Activated CD4-positive, alpha-beta T cell treated with anti-CD3 and anti-CD28 coated beads, Interleukin-2, amount 10 ng/mL, durations not matched to agents 24 days and 14 days (primary cell): ENCODE results near the gene ZCRB1. TPM values are rescaled to one million over a fixed set of nuclear protein-coding genes. Genes with fewer than 3 reads are reported as not detected.
"Not testable (repeated sequence)": the region's sequence is repeated elsewhere in the genome, so short reads cannot be mapped to it uniquely, and the experiment has no call there.

Experiments used
- DNase-seq: peaks from one replicate; pipeline ENCODE4 v3.0.0; 2022
- H3K27ac Mint-ChIP-seq: one replicate; pipeline ENCODE4 v1.8.0; 2022; ENCODE audit warnings: mild to moderate bottlenecking, mixed read lengths
- H3K27me3 Mint-ChIP-seq: one replicate; pipeline ENCODE4 v1.8.0; 2022; ENCODE audit warnings: mixed read lengths
- H3K36me3 Mint-ChIP-seq: one replicate; pipeline ENCODE4 v1.8.0; 2022; ENCODE audit warnings: low read depth, mild to moderate bottlenecking, mixed read lengths
- H3K4me1 Mint-ChIP-seq: one replicate; pipeline ENCODE4 v1.8.0; 2021; ENCODE audit warnings: mixed read lengths
- H3K4me3 Mint-ChIP-seq: one replicate; pipeline ENCODE4 v1.8.0; 2022; ENCODE audit warnings: mild to moderate bottlenecking, moderate library complexity, mixed read lengths
- H3K9me3 Mint-ChIP-seq: one replicate; pipeline ENCODE4 v1.8.0; 2021; ENCODE audit warnings: mixed read lengths
- intact Hi-C: fragments of 100-400 bp; cut with micrococcal nuclease; formaldehyde crosslinking; loops from one replicate; pipeline ENCODE4 v1.15.1; 2023
- total RNA-seq: library from RNA; stranded (reverse); gene quantifications from 2 replicates; pipeline ENCODE4 v1.2.3, GENCODE V29; 2022

ZCRB1 gene
- total RNA-seq, 1 donor from 2014 or later = 55.8 TPM

DNA sequence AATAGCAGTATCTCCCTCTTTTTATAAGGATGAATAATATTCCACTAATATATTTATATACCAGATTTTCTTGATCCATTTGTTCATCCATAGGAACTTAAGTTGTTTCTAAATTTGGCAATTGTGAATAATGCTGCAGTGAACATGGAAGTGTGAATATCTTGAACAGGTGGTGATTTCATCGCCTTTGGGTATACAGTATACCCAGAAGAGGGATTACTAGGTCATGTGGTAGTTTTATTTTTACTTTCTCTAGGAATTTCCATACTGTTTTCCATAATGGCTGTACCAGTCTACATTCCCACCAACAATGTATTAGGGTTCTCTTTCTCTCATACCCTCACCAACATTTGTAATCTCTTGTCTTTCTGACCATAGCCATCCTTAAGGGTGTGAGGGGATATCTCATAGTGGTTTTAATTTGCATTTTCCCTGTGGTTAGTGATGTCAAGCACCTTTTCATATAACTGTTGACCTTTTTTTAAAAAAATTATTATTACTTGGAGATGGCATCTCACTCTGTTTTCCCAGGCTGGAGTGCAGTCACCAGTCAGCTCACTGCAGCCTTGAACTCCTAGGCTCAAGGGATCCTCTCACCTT lies 20.6 kb upstream of the ZCRB1 start:
- H3K27ac Mint-ChIP-seq = no peak overlapping the region
- H3K27me3 Mint-ChIP-seq = no peaks in the 10 kb centered on the region
- intact Hi-C loops = no loop called here
- H3K4me3 Mint-ChIP-seq = no peak overlapping the region
- peaks cover 14% of the 10 kb centered on the region for H3K36me3 Mint-ChIP-seq
- H3K9me3 Mint-ChIP-seq = no peaks in the 10 kb centered on the region
- H3K4me1 Mint-ChIP-seq = no peaks in the 10 kb centered on the region
- no peak for DNase-seq

DNA sequence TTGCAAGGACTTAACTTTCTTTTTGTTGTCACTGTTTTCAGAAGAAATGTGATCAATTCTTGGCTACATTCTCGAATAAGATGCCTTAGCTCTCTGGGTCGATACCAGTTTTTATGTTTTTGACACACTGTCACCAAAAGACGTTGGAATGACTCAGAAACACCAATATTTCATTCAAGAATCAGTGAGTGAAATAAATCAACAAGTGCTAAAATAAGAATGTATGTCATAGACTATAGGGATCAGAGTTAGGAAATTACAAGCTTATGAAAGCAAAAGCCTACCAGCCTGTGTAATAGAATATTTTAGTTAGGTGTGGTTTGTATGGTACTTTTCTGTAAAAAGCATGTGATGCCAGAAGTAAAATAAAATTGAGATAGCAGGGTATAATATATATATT lies 17.8 kb upstream of the ZCRB1 start:
- H3K4me1 Mint-ChIP-seq = peaks cover 2% of the 10 kb centered on the region
- no peak overlapping the region for H3K4me3 Mint-ChIP-seq
- intact Hi-C loops = no loop called here
- peaks cover 12% of the 10 kb centered on the region for H3K36me3 Mint-ChIP-seq
- no peaks in the 10 kb centered on the region for H3K9me3 Mint-ChIP-seq
- DNase-seq = no peak
- H3K27me3 Mint-ChIP-seq = no peaks in the 10 kb centered on the region
- H3K27ac Mint-ChIP-seq = no peak overlapping the region

- intact Hi-C loops = no loop called here
- no peak for DNase-seq
- peaks cover 20% of the 10 kb centered on the region for H3K36me3 Mint-ChIP-seq
- H3K27ac Mint-ChIP-seq = no peak overlapping the region
- H3K9me3 Mint-ChIP-seq = no peaks in the 10 kb centered on the region
- no peak overlapping the region for H3K4me3 Mint-ChIP-seq
- H3K4me1 Mint-ChIP-seq = peaks cover 9% of the 10 kb centered on the region
- no peaks in the 10 kb centered on the region for H3K27me3 Mint-ChIP-seq
Measured at GRCh38 chr12:42342028-42342427, 16.1 kb upstream of the ZCRB1 start.

- H3K4me1 Mint-ChIP-seq = peaks cover 16% of the 10 kb centered on the region
- intact Hi-C loops = no loop called here
- DNase-seq = no peak
- no peaks in the 10 kb centered on the region for H3K9me3 Mint-ChIP-seq
- no peak overlapping the region for H3K4me3 Mint-ChIP-seq
- H3K27ac Mint-ChIP-seq = no peak overlapping the region
- no peaks in the 10 kb centered on the region for H3K27me3 Mint-ChIP-seq
- H3K36me3 Mint-ChIP-seq = peaks cover 25% of the 10 kb centered on the region
Measured at GRCh38 chr12:42338280-42338679, 12.4 kb upstream of the ZCRB1 start.

GRCh38 chr12:42336286-42336685 lies 10.4 kb upstream of the ZCRB1 start:
- H3K27me3 Mint-ChIP-seq = no peaks in the 10 kb centered on the region
- intact Hi-C loops = no loop called here
- no peaks in the 10 kb centered on the region for H3K9me3 Mint-ChIP-seq
- H3K4me3 Mint-ChIP-seq = no peak overlapping the region
- H3K4me1 Mint-ChIP-seq = peaks cover 22% of the 10 kb centered on the region
- H3K27ac Mint-ChIP-seq = no peak overlapping the region
- peaks cover 24% of the 10 kb centered on the region for H3K36me3 Mint-ChIP-seq
- DNase-seq = no peak

- no peak overlapping the region for H3K27ac Mint-ChIP-seq
- H3K9me3 Mint-ChIP-seq = no peaks in the 10 kb centered on the region
- peak; percentile 77 for DNase-seq
- no peaks in the 10 kb centered on the region for H3K27me3 Mint-ChIP-seq
- H3K36me3 Mint-ChIP-seq = peaks cover 19% of the 10 kb centered on the region
- peaks cover 31% of the 10 kb centered on the region for H3K4me1 Mint-ChIP-seq
- no peak overlapping the region for H3K4me3 Mint-ChIP-seq
- intact Hi-C loops = loop anchor here (1.0 kb wide), 1 partner anchor 201 kb away; no protein-coding TSS in a partner anchor
Measured at GRCh38 chr12:42332301-42333285, 6.7 kb upstream of the ZCRB1 start.

- H3K4me3 Mint-ChIP-seq, DNase-seq, H3K27ac Mint-ChIP-seq, H3K9me3 Mint-ChIP-seq, H3K27me3 Mint-ChIP-seq, intact Hi-C loops: not testable (repeated sequence)
- peaks cover 39% of the 10 kb centered on the region for H3K4me1 Mint-ChIP-seq
- H3K36me3 Mint-ChIP-seq = peaks cover 12% of the 10 kb centered on the region
Measured at GRCh38 chr12:42330097-42330496, 4.2 kb upstream of the ZCRB1 start.

GRCh38 chr12:42327227-42327590 lies 1.3 kb upstream of the ZCRB1 start:
- intact Hi-C loops = loop anchor here (2.0 to 5.0 kb wide), 4 partner anchors 26 to 228 kb away; partner anchors contain the start of gene GXYLT1

GRCh38 chr12:42326541-42327226 lies 790 bp upstream of the ZCRB1 start:
- Mint-ChIP-seq H3K4me1 (peaks cover 38% of the 10 kb centered on the region), H3K27me3 (no peaks in the 10 kb centered on the region), H3K9me3 (no peaks in the 10 kb centered on the region), H3K27ac (peak overlapping the region; percentile 98), H3K4me3 (peak overlapping the region; percentile 95), H3K36me3 (peaks cover 17% of the 10 kb centered on the region)
- intact Hi-C loops = loop anchor here (1.0 to 5.0 kb wide), 5 partner anchors 26 to 228 kb away; partner anchors contain the start of genes GXYLT1 and YAF2
- DNase-seq = peak; percentile 73

More at GRCh38 chr12:42327227-42327590, 1.3 kb upstream of the ZCRB1 start:
- Mint-ChIP-seq H3K36me3 (peaks cover 16% of the 10 kb centered on the region), H3K4me3 (peak overlapping the region; percentile 95), H3K27me3 (no peaks in the 10 kb centered on the region), H3K9me3 (no peaks in the 10 kb centered on the region), H3K4me1 (peaks cover 41% of the 10 kb centered on the region), H3K27ac (peak overlapping the region; percentile 98)
- peak; percentile 51 for DNase-seq

- H3K4me1 Mint-ChIP-seq = peaks cover 28% of the 10 kb centered on the region
- peak overlapping the region; percentile 98 for H3K27ac Mint-ChIP-seq
- intact Hi-C loops = loop anchor here (5.0 kb wide), 2 partner anchors 47 to 183 kb away; partner anchors contain the start of gene GXYLT1
- no peak for DNase-seq
- H3K4me3 Mint-ChIP-seq = peak overlapping the region; percentile 95
- no peaks in the 10 kb centered on the region for H3K9me3 Mint-ChIP-seq
- H3K27me3 Mint-ChIP-seq = no peaks in the 10 kb centered on the region
- H3K36me3 Mint-ChIP-seq = peaks cover 21% of the 10 kb centered on the region
Measured at GRCh38 chr12:42325326-42325652, 605 bp downstream of the ZCRB1 start.

DNA sequence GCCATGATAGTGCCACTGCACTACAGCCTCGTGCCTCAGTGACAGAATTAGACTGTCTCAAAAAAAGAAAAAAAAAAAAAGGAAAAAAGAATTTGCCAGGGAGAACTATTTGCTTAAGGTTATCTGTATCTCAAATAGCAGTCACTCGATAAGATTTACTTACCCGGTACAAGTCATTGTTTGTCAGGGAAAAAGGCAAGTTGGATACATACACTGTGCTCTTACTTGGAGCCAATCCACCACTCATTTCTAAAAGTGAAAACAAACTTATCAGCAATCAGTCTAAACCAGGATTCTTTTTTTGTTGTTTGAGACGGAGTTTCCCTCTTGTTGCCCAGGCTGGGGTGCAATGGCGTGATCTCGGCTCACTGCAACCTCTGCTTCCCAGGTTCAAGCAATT lies 2.0 kb downstream of the ZCRB1 start:
- peaks cover 20% of the 10 kb centered on the region for H3K4me1 Mint-ChIP-seq
- peaks cover 22% of the 10 kb centered on the region for H3K36me3 Mint-ChIP-seq

DNA sequence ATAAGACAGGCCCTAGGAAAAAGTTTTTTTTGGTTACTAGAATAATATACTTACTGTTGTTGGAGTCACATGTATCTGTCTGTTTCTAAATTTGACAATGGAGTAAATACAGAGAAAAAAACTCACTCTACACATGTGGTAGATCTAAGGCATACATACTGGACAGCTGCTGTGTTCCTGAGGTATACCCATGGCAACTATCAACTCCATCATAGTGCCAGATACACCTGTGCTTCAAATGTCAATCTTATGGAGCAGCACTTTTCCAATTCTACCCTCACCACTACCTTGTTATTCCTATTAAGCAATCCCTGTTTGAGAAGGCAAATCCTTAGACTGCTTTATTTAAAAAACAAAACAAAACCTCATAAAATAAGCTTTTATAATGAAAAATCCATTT lies 3.3 kb downstream of the ZCRB1 start:
- H3K36me3 Mint-ChIP-seq = peaks cover 21% of the 10 kb centered on the region

More for the DNA sequence above, 2.0 kb downstream of the ZCRB1 start:
- no peak overlapping the region for H3K27ac Mint-ChIP-seq
- no peaks in the 10 kb centered on the region for H3K9me3 Mint-ChIP-seq
- H3K27me3 Mint-ChIP-seq = no peaks in the 10 kb centered on the region
- no peak overlapping the region for H3K4me3 Mint-ChIP-seq
- intact Hi-C loops = no loop called here
- peak; percentile 28 for DNase-seq

GRCh38 chr12:42320796-42321195 lies 5.1 kb downstream of the ZCRB1 start:
- peak; percentile 13 for DNase-seq
- Mint-ChIP-seq H3K27me3 (no peaks in the 10 kb centered on the region), H3K27ac (no peak overlapping the region), H3K36me3 (peaks cover 24% of the 10 kb centered on the region), H3K4me3 (no peak overlapping the region), H3K9me3 (no peaks in the 10 kb centered on the region), H3K4me1 (peaks cover 10% of the 10 kb centered on the region)
- intact Hi-C loops = no loop called here

More for the DNA sequence above, 3.3 kb downstream of the ZCRB1 start:
- no peak overlapping the region for H3K27ac Mint-ChIP-seq
- H3K27me3 Mint-ChIP-seq = no peaks in the 10 kb centered on the region
- H3K4me3 Mint-ChIP-seq = no peak overlapping the region
- peaks cover 17% of the 10 kb centered on the region for H3K4me1 Mint-ChIP-seq
- intact Hi-C loops = no loop called here
- peak; percentile 27 for DNase-seq
- H3K9me3 Mint-ChIP-seq = no peaks in the 10 kb centered on the region
